Psoas muscle (tissue), 8 donors: ENCODE results near the gene GALNTL6. TPM values are rescaled to one million over a fixed set of nuclear protein-coding genes. Genes with fewer than 3 reads are reported as not detected.

Source experiments
- ATAC-seq, 4 donors: fragments of 200-7000 bp; cut with Tn5 transposase; one replicate each; pipeline ENCODE4 v1.9.1; 2020; ENCODE audit warnings: moderate library complexity in 3 of 4, mild to moderate bottlenecking in 2 of 4
- DNase-seq, 2 donors: peaks; one replicate each; pipeline ENCODE4 v3.0.0-alpha.2; 2020
- H3K27ac ChIP-seq: fragments of 200-600 bp; one replicate; pipeline ENCODE4 v1.8.0; 2022
- H3K27me3 ChIP-seq, 3 donors: fragments of 200-600 bp in 1 of 3; one replicate each; pipeline versions ENCODE4 v1.6.1 to v1.8.0; 2013 to 2022; ENCODE audit warnings: low read length in 2 of 3, mild to moderate bottlenecking in 2 of 3, moderate library complexity in 1 of 3; ENCODE audit not compliant: insufficient read depth in 3 of 3
- H3K36me3 ChIP-seq, 2 donors: fragments of 200-600 bp in 1 of 2; one replicate each; pipeline versions ENCODE4 v1.6.1 to v1.8.0; 2013 to 2022; ENCODE audit warnings: low read depth in 1 of 2, mild to moderate bottlenecking in 1 of 2, moderate library complexity in 1 of 2; ENCODE audit not compliant: insufficient read depth in 1 of 2
- H3K4me1 ChIP-seq: fragments of 200-600 bp; one replicate; pipeline ENCODE4 v1.8.0; 2022
- H3K4me3 ChIP-seq: fragments of 200-600 bp; one replicate; pipeline ENCODE4 v1.8.0; 2022; ENCODE audit warnings: mild to moderate bottlenecking
- H3K9me3 ChIP-seq: fragments of 200-600 bp; one replicate; pipeline ENCODE4 v1.8.0; 2022
- WGBS, 3 donors: extraction: QIAGEN DNeasy Blood & Tissue Kit; methylation state at CpG; one replicate each; pipeline versions ENCODE4 v1.1.6 to v1.1.7; 2013; 5-methylcytosine and 5-hydroxymethylcytosine counted together
- intact Hi-C, 2 donors: fragments of 100-400 bp; cut with DNase I; formaldehyde crosslinking; loops; one replicate each; pipeline versions ENCODE4 v1.11.0 to v1.14.2; 2022
- polyA plus RNA-seq, 3 donors: library from polyadenylated mRNA; stranded (reverse); fragments of 200-250 nt; gene quantifications; one replicate each; pipeline ENCODE4 v1.2.3, GENCODE V29; 2013
- total RNA-seq, 4 donors: library from RNA; stranded (reverse); fragmentation: NEBNext Ultra II Directional in 2 of 4; extraction: Animal tissue kit (Norgen Biotek cat#: 25700) in 2 of 4; gene quantifications; one replicate each; pipeline versions ENCODE4 v1.2.1 to v1.2.4, GENCODE V29; 2021 to 2023
- TF ChIP-seq, protein P1 (sequence below): fragments of 200-600 bp; IDR thresholded peaks from one replicate; pipeline ENCODE4 v1.8.0; 2022; ENCODE audit warnings: antibody characterized with exemption
- donor health status: healthy with polysubstance abuse.
- donor health status: DM: no; HTN: no; CAD: no; lungs with moderate emphysema.
- donor health status: Bipolar disorder and iron deficiency.
- donor health status: healthy.
- donor health status: DM: yes; HTN: yes; CAD: no.
- donor health status: DM: no; HTN: no; CAD: no.
- donor health status: DM: no; HTN: no; CAD: no.
- donor health status: DM: yes; HTN: yes; CAD: no.

The GALNTL6 gene
- total and polyA plus RNA-seq, 7 donors, result 0.01 to 0.91 (median 0.21) TPM; not detected in 3

DNA sequence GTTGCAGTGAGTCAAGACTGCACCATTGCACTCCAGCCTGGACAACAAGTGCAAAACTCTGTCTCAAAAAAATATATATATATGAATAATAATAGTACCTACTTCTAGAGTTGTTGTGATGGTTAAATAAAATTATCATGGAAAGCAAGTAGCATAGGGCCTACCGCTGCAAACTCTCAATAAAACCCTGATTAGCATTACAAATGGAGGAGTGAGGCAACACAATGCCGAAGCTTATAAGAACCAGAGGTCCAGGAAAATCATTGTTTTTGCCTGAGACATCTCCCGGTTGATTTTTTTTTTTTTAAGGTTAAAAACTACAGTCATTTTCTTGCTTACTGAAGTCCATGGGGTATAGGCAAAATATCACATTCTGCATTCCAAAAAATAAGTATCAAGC, 1170.4 kb downstream of the GALNTL6 start:
- Histone ChIP-seq H3K27me3 (no peaks in the 10 kb centered on the region), H3K36me3 (no peaks in the 10 kb centered on the region), H3K4me1 (no peaks in the 10 kb centered on the region), H3K9me3 (no peaks in the 10 kb centered on the region), H3K27ac (no peak overlapping the region), H3K4me3 (no peak overlapping the region)
- WGBS, 3 donors, result 84 to 85% (median 85%) methylated on average over 3 of the region's 3 CpGs
- ATAC-seq (no peak), DNase-seq (no peak)
- TF ChIP-seq, protein P1, sequence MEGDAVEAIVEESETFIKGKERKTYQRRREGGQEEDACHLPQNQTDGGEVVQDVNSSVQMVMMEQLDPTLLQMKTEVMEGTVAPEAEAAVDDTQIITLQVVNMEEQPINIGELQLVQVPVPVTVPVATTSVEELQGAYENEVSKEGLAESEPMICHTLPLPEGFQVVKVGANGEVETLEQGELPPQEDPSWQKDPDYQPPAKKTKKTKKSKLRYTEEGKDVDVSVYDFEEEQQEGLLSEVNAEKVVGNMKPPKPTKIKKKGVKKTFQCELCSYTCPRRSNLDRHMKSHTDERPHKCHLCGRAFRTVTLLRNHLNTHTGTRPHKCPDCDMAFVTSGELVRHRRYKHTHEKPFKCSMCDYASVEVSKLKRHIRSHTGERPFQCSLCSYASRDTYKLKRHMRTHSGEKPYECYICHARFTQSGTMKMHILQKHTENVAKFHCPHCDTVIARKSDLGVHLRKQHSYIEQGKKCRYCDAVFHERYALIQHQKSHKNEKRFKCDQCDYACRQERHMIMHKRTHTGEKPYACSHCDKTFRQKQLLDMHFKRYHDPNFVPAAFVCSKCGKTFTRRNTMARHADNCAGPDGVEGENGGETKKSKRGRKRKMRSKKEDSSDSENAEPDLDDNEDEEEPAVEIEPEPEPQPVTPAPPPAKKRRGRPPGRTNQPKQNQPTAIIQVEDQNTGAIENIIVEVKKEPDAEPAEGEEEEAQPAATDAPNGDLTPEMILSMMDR, result no peak
- intact Hi-C loops, result no loop called here

DNA sequence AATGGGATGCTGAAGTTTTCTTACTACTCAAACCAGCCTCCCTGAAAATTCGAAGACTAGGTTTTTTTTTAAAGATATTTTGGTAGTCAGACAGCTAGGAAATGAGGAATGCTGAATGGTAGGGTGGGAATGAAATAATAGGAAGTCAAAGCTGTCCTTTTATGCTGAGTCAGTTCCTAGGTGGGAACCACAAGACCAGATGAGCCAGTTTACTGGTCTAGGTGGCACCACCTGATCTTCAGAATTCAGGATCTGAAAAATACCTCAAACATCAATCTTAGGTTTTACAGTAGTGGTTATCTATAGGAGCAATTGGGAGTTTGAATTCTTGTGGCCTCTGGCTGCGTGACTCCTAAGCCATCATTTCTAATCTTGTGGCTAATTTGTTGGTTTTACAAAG, 1172.3 kb downstream of the GALNTL6 start:
- no peak overlapping the region for H3K27ac ChIP-seq
- H3K36me3 ChIP-seq, result no peaks in the 10 kb centered on the region
- WGBS, 3 donors, result 80 to 82% (median 80%) methylated on average over 2 of the region's 2 CpGs
- TF ChIP-seq, protein P1, result no peak
- H3K27me3 ChIP-seq, result no peaks in the 10 kb centered on the region
- no peaks in the 10 kb centered on the region for H3K4me1 ChIP-seq
- intact Hi-C loops, result no loop called here
- H3K9me3 ChIP-seq, result no peaks in the 10 kb centered on the region
- DNase-seq (no peak), ATAC-seq (no peak)
- H3K4me3 ChIP-seq, result no peak overlapping the region

DNA sequence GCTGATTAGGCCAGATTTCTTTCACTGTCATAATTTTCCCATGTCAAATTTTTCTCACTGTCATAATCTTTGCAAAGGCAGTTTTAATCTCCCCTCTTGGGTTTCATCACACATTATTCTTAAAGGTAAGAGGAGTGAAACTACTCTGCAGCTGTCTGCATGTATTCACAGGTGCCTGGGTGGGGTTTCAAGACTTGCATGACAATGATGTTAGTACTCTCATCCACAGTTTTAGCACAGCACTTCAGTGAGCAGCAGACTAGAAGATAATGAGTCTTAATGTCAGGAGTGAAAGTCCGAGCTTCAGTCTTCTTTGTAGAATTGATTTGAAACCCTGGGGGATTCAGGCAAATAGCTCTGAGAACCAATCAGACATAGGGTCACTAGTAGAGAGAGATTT, 1172.9 kb downstream of the GALNTL6 start:
- WGBS, 3 donors, result 90 to 92% (median 90%) methylated on average over 1 of the region's 1 CpG
- H3K9me3 ChIP-seq, result no peaks in the 10 kb centered on the region
- H3K4me3 ChIP-seq, result no peak overlapping the region
- no peaks in the 10 kb centered on the region for H3K27me3 ChIP-seq
- DNase-seq (no peak), ATAC-seq (no peak)
- intact Hi-C loops, result no loop called here
- H3K27ac ChIP-seq, result no peak overlapping the region
- H3K4me1 ChIP-seq, result no peaks in the 10 kb centered on the region
- TF ChIP-seq, protein P1, result no peak
- no peaks in the 10 kb centered on the region for H3K36me3 ChIP-seq

DNA sequence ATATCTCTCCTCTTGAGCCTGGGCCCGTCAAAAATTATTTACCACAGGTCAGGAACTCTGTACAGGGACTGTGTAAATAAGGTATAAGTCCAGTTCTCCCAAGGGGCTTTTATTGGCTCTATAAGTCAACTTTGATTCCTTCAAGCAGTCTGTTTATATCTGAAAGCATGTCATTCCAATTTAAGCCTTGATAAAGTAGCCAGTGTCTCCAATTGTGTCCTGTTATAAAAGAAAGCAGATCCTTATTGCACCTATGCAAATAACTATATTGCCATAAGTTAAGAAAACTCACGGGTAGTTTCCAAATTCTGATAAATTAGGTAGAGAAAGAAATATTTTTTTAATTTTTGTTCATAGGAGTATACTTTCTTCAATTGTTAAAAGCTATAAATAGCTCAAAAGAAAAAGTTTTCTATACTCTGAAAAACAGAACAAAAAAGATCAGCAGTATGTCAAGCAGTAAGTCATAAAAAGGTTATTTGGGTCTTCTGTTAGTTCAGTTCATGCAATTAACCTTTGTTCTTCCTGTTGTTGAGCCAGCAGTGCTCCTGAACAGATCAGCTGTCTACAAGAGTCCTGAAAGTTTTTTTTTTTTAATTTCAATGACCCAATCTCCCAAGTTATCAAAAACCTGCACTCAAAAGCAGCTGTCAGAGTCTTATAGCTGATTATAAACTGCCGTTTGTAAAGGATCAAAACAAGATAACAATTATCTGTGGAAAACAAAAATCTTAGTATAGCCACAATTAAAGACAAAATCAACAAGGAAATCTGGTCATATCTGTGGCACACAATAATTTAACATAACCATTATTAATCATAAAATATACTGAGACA, 1177.0 kb downstream of the GALNTL6 start:
- 64 to 66% (median 65%) methylated on average over 3 of the region's 3 CpGs for WGBS, 3 donors
- DNase-seq (no peak), ATAC-seq (no peak)

More for the DNA sequence above, 1177.0 kb downstream of the GALNTL6 start:
- TF ChIP-seq, protein P1, result no peak
- no peaks in the 10 kb centered on the region for H3K27me3 ChIP-seq
- no peak overlapping the region for H3K27ac ChIP-seq
- H3K4me1 ChIP-seq, result no peaks in the 10 kb centered on the region
- intact Hi-C loops, result no loop called here
- no peaks in the 10 kb centered on the region for H3K9me3 ChIP-seq
- no peak overlapping the region for H3K4me3 ChIP-seq
- H3K36me3 ChIP-seq, result no peaks in the 10 kb centered on the region
